GM23338 (cell line): ENCODE data around the gene TMCC1. TPM values are rescaled to one million over a fixed set of nuclear protein-coding genes. Genes with fewer than 3 reads are reported as not detected.
A peak's percentile ranks its signal among the peaks of the same experiment; 100 is the strongest.

ENCODE experiments used
- ATAC-seq: fragments of 200-7000 bp; cut with Tn5 transposase; 3 replicates; pipeline ENCODE4 v1.9.1; 2020
- DNase-seq: peaks from one replicate; pipeline ENCODE4 v3.0.0-alpha.2; 2015; ENCODE audit warnings: low spot score
- H2AFZ ChIP-seq: fragments of 200-600 bp; sonication (generic); 2 replicates; pipeline ENCODE4 v1.8.0; 2016; ENCODE audit warnings: antibody characterized with exemption, mild to moderate bottlenecking, moderate library complexity
- H3F3A ChIP-seq: fragments of 200-600 bp; sonication (generic); replicated peaks from 2 replicates; pipeline ENCODE4 v1.8.0; 2017; ENCODE audit warnings: antibody characterized with exemption, mixed run types, low read depth
- H3K27ac ChIP-seq: fragments of 200-600 bp; sonication (generic); 2 replicates; pipeline ENCODE4 v1.6.1; 2016; ENCODE audit warnings: low read depth
- H3K27me3 ChIP-seq: fragments of 200-600 bp; sonication (generic); 2 replicates; pipeline ENCODE4 v1.8.0; 2016; ENCODE audit warnings: mild to moderate bottlenecking, mixed run types, moderate library complexity; ENCODE audit not compliant: insufficient read depth
- H3K36me3 ChIP-seq: fragments of 200-600 bp; sonication (generic); 2 replicates; pipeline ENCODE4 v1.8.0; 2016; ENCODE audit warnings: mild to moderate bottlenecking; ENCODE audit not compliant: insufficient read depth
- H3K4me1 ChIP-seq: fragments of 200-600 bp; sonication (generic); 2 replicates; pipeline ENCODE4 v1.8.0; 2016; ENCODE audit warnings: mild to moderate bottlenecking, moderate library complexity; ENCODE audit not compliant: insufficient read depth
- H3K4me2 ChIP-seq: fragments of 200-600 bp; sonication (generic); 2 replicates; pipeline ENCODE4 v1.7.1; 2017; ENCODE audit warnings: mixed run types
- H3K4me3 ChIP-seq: fragments of 200-600 bp; sonication (generic); 2 replicates; pipeline ENCODE4 v1.6.1; 2016; ENCODE audit warnings: mixed run types
- H3K79me2 ChIP-seq: fragments of 200-600 bp; sonication (generic); replicated peaks from 2 replicates; pipeline ENCODE4 v1.8.0; 2017; ENCODE audit warnings: mild to moderate bottlenecking; ENCODE audit not compliant: insufficient read depth
- H3K9me2 ChIP-seq: fragments of 200-600 bp; sonication (generic); 2 replicates; pipeline ENCODE4 v1.8.0; 2017; ENCODE audit not compliant: insufficient read depth
- H4K20me1 ChIP-seq: fragments of 200-600 bp; sonication (generic); replicated peaks from 2 replicates; pipeline ENCODE4 v1.8.0; 2017; ENCODE audit warnings: mild to moderate bottlenecking; ENCODE audit not compliant: insufficient read depth
- H3K27ac Mint-ChIP-seq: 2 replicates; pipeline ENCODE4 v1.8.0; 2020; ENCODE audit warnings: inconsistent platforms, mild to moderate bottlenecking, moderate library complexity, mixed read lengths
- H3K27me3 Mint-ChIP-seq: 3 replicates; pipeline ENCODE4 v1.8.0; 2022; ENCODE audit warnings: low read depth, mild to moderate bottlenecking, moderate library complexity, mixed read lengths, inconsistent platforms; ENCODE audit not compliant: insufficient read depth, poor library complexity
- H3K36me3 Mint-ChIP-seq: 3 replicates; pipeline ENCODE4 v1.8.0; 2021; ENCODE audit warnings: low read depth, mild to moderate bottlenecking, inconsistent platforms, moderate library complexity, mixed read lengths
- H3K4me1 Mint-ChIP-seq: 3 replicates; pipeline ENCODE4 v1.8.0; 2020; ENCODE audit warnings: mild to moderate bottlenecking, inconsistent platforms, mixed read lengths
- H3K4me3 Mint-ChIP-seq: 3 replicates; pipeline ENCODE4 v1.8.0; 2021; ENCODE audit warnings: moderate library complexity, mild to moderate bottlenecking, inconsistent platforms, mixed read lengths
- H3K9me3 Mint-ChIP-seq: 3 replicates; pipeline ENCODE4 v1.8.0; 2020; ENCODE audit warnings: moderate library complexity, mild to moderate bottlenecking, inconsistent platforms, mixed read lengths
- EZH2 ChIP-seq: fragments of 200-600 bp; sonication (generic); IDR thresholded peaks from one replicate; pipeline ENCODE4 v1.8.0; 2017; ENCODE audit warnings: antibody characterized with exemption, mild to moderate bottlenecking, low read depth; ENCODE audit not compliant: unreplicated experiment
- EZH2phosphoT487 ChIP-seq: fragments of 200-600 bp; sonication (generic); IDR thresholded peaks from one replicate; pipeline ENCODE4 v1.8.1; 2018; ENCODE audit warnings: antibody characterized with exemption; ENCODE audit not compliant: unreplicated experiment
- JUNB ChIP-seq: IDR thresholded peaks from one replicate; pipeline ENCODE4 v1.6.1; 2016; ENCODE audit warnings: antibody characterized with exemption; ENCODE audit not compliant: unreplicated experiment
- NANOG ChIP-seq: IDR thresholded peaks from 2 replicates; pipeline ENCODE4 v1.6.1; 2016; ENCODE audit warnings: antibody characterized with exemption, borderline replicate concordance
- POLR2AphosphoS5 ChIP-seq: IDR thresholded peaks from 2 replicates; pipeline ENCODE4 v1.6.1; 2016; ENCODE audit warnings: antibody characterized with exemption, low read depth
- STAT1 ChIP-seq: IDR thresholded peaks from one replicate; pipeline ENCODE4 v1.6.1; 2016; ENCODE audit warnings: antibody characterized with exemption; ENCODE audit not compliant: unreplicated experiment
- ZNF331 ChIP-seq: fragments of 250-450 bp; sonication (Bioruptor Pico); IDR thresholded peaks from 2 replicates; pipeline ENCODE4 v1.5.0; 2020; ENCODE audit warnings: low read depth, mild to moderate bottlenecking, moderate library complexity
- polyA plus RNA-seq: library from polyadenylated mRNA; unstranded; fragments of >200 nt; fragmentation: Nextera tagmentation; extraction: Ambion mirVana; gene quantifications from 2 replicates; pipeline ENCODE4 v1.2.1, GENCODE V29; 2016
- total RNA-seq: library from RNA; depleted of rRNA; stranded (reverse); fragments of >200 nt; shearing (Covaris generic); gene quantifications from 2 replicates; pipeline ENCODE4 v1.2.3, GENCODE V29; 2014
- TF ChIP-seq, protein P1 (sequence below): fragments of 250-450 bp; sonication (Bioruptor Pico); IDR thresholded peaks from 2 replicates; pipeline ENCODE4 v1.5.0; 2020; ENCODE audit warnings: mild to moderate bottlenecking, moderate library complexity
- TF ChIP-seq, protein P2 (sequence below): IDR thresholded peaks from 2 replicates; pipeline ENCODE4 v1.6.1; 2016; ENCODE audit warnings: antibody characterized with exemption

The TMCC1 gene
- total and polyA plus RNA-seq, 2 experiments from 2014 or later: 8.2 to 18.4 TPM

DNA sequence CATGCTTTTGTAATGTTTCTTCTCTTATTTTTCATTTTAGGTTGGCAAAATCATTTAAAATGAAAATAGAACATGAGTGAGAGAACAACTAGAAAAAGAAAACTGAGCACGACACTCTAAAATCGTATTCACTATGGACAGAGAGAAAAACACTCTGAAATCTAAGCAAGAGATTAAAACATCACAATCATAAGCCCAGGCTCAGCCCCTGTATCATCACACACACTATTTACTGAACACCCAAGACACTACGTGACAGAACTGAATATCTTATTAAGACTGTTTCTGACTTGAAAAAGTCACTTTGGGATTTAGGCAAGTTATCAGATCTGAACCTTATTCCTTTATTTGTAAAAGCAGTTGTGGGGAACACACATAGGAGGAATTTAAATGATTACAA is 204.5 kb downstream of the TMCC1 start (continued):
- TF ChIP-seq, protein P1, sequence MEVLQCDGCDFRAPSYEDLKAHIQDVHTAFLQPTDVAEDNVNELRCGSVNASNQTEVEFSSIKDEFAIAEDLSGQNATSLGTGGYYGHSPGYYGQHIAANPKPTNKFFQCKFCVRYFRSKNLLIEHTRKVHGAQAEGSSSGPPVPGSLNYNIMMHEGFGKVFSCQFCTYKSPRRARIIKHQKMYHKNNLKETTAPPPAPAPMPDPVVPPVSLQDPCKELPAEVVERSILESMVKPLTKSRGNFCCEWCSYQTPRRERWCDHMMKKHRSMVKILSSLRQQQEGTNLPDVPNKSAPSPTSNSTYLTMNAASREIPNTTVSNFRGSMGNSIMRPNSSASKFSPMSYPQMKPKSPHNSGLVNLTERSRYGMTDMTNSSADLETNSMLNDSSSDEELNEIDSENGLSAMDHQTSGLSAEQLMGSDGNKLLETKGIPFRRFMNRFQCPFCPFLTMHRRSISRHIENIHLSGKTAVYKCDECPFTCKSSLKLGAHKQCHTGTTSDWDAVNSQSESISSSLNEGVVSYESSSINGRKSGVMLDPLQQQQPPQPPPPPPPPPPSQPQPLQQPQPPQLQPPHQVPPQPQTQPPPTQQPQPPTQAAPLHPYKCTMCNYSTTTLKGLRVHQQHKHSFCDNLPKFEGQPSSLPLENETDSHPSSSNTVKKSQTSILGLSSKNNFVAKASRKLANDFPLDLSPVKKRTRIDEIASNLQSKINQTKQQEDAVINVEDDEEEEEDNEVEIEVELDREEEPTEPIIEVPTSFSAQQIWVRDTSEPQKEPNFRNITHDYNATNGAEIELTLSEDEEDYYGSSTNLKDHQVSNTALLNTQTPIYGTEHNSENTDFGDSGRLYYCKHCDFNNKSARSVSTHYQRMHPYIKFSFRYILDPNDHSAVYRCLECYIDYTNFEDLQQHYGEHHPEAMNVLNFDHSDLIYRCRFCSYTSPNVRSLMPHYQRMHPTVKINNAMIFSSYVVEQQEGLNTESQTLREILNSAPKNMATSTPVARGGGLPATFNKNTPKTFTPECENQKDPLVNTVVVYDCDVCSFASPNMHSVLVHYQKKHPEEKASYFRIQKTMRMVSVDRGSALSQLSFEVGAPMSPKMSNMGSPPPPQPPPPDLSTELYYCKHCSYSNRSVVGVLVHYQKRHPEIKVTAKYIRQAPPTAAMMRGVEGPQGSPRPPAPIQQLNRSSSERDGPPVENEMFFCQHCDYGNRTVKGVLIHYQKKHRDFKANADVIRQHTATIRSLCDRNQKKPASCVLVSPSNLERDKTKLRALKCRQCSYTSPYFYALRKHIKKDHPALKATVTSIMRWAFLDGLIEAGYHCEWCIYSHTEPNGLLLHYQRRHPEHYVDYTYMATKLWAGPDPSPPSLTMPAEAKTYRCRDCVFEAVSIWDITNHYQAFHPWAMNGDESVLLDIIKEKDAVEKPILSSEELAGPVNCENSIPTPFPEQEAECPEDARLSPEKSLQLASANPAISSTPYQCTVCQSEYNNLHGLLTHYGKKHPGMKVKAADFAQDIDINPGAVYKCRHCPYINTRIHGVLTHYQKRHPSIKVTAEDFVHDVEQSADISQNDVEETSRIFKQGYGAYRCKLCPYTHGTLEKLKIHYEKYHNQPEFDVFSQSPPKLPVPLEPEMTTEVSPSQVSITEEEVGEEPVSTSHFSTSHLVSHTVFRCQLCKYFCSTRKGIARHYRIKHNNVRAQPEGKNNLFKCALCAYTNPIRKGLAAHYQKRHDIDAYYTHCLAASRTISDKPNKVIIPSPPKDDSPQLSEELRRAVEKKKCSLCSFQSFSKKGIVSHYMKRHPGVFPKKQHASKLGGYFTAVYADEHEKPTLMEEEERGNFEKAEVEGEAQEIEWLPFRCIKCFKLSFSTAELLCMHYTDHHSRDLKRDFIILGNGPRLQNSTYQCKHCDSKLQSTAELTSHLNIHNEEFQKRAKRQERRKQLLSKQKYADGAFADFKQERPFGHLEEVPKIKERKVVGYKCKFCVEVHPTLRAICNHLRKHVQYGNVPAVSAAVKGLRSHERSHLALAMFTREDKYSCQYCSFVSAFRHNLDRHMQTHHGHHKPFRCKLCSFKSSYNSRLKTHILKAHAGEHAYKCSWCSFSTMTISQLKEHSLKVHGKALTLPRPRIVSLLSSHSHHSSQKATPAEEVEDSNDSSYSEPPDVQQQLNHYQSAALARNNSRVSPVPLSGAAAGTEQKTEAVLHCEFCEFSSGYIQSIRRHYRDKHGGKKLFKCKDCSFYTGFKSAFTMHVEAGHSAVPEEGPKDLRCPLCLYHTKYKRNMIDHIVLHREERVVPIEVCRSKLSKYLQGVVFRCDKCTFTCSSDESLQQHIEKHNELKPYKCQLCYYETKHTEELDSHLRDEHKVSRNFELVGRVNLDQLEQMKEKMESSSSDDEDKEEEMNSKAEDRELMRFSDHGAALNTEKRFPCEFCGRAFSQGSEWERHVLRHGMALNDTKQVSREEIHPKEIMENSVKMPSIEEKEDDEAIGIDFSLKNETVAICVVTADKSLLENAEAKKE: no peak
- TF ChIP-seq JUNB (no peak), EZH2 (no peak), POLR2AphosphoS5 (no peak), STAT1 (no peak), EZH2phosphoT487 (no peak)
- TF ChIP-seq, protein P2, sequence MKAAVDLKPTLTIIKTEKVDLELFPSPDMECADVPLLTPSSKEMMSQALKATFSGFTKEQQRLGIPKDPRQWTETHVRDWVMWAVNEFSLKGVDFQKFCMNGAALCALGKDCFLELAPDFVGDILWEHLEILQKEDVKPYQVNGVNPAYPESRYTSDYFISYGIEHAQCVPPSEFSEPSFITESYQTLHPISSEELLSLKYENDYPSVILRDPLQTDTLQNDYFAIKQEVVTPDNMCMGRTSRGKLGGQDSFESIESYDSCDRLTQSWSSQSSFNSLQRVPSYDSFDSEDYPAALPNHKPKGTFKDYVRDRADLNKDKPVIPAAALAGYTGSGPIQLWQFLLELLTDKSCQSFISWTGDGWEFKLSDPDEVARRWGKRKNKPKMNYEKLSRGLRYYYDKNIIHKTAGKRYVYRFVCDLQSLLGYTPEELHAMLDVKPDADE: no peak

DNA sequence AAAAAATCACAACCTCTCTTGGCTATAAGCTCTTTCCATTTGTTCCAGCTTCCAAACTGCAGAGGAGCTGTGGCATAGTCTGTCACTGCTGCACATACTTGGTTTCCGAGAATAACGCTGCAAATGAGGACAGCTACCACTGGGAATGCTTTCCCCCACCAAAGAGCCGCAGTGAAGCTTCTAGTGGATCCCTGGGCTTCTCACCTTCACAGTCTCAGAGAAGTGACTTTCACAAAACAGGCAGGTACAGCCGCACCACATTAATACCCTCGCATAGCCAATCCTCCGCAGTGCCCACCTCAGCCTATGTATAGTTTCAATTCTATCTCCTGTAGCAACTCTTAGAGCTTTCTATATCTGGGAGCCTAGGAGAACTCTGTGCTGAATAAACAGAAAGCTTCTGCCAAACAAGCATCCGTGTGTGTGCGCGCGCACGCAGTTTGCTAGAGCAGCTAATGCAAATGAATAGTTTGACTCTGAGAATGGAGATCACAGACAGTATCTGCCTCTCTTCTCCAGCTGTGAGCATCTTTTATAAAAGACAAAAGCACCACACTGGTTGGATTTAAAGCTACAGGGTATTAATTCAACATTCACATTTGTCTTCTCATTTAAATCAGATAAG is 205.1 kb downstream of the TMCC1 start:
- peak; percentile 88 for DNase-seq
- Mint-ChIP-seq H3K27me3 (peaks cover 6% of the 10 kb centered on the region), H3K27ac (peak overlapping the region; percentile 94), H3K9me3 (no peaks in the 10 kb centered on the region), H3K4me1 (peaks cover 61% of the 10 kb centered on the region), H3K36me3 (no peaks in the 10 kb centered on the region), H3K4me3 (peak overlapping the region; percentile 72)
- peak; percentile 78 for ATAC-seq
- no peaks in the 10 kb centered on the region for H3K36me3 ChIP-seq
- peak overlapping the region; percentile 15 for H3K4me2 ChIP-seq
- peak overlapping the region; percentile 16; the same call in 1 of the 2 replicates for H3K27ac ChIP-seq
- H3K9me2 ChIP-seq: no peaks in the 10 kb centered on the region
- H3K4me1 ChIP-seq: peaks cover 46% of the 10 kb centered on the region
- H3K79me2 ChIP-seq: peaks cover 20% of the 10 kb centered on the region
- peak overlapping the region; percentile 26; the same call in 1 of the 2 replicates for H3K4me3 ChIP-seq
- H2AFZ ChIP-seq: no peak overlapping the region
- H3F3A ChIP-seq: no peaks in the 10 kb centered on the region
- H3K27me3 ChIP-seq: no peaks in the 10 kb centered on the region
- H4K20me1 ChIP-seq: no peaks in the 10 kb centered on the region
- TF ChIP-seq NANOG: no peak
- no peak for TF ChIP-seq POLR2AphosphoS5
- no peak for TF ChIP-seq EZH2
- no peak for TF ChIP-seq EZH2phosphoT487
- TF ChIP-seq ZNF331 (CRISPR knock-in tag): no peak
- TF ChIP-seq STAT1: no peak
